Measurements from ENCODE around the gene TNXB.

The TNXB gene

GRCh38 chr6:32154514-32155161 lies 45.5 kb upstream of the TNXB start:
- Histone ChIP-seq H3K4me1 (ENCODE audit: insufficient read depth, low read length, severe bottlenecking) (peaks cover 25% of the 10 kb centered on the region), H3K4me3 (ENCODE audit: low read depth, low read length, poor library complexity, severe bottlenecking) (peak overlapping the region; percentile 80), H4K20me1 (ENCODE audit: insufficient read depth, low read length) (no peaks in the 10 kb centered on the region), H3K79me2 (ENCODE audit: insufficient read depth, low read length) (no peaks in the 10 kb centered on the region), H3K9ac (ENCODE audit: low read length) (peak overlapping the region; percentile 78), H3K9me2 (ENCODE audit: low read depth, low read length) (no peaks in the 10 kb centered on the region), H3K9me3 (ENCODE audit: low read length) (no peaks in the 10 kb centered on the region), H3F3A (ENCODE audit: insufficient read depth, low read length) (0 out of 2 replicates have a peak, but pooled peaks cover 4% of the 10 kb centered on the region), H3K27ac (ENCODE audit: low read depth, low read length, poor library complexity, severe bottlenecking) (no peak overlapping the region), H3K27me3 (ENCODE audit: insufficient read depth, low read length) (no peaks in the 10 kb centered on the region), H3K4me2 (ENCODE audit: low read length) (peak overlapping the region; percentile 88), H2AFZ (ENCODE audit: low read length) (no peak overlapping the region), H3K36me3 (ENCODE audit: insufficient read depth, low read length) (peaks cover 16% of the 10 kb centered on the region)
- peak; percentile 73; the same call in 1 of the 2 replicates for TF ChIP-seq CTCF (IDR thresholded peaks at IDR 0.05; ENCODE audit: low read length)
- TF ChIP-seq EZH2 (IDR thresholded peaks at IDR 0.05; ENCODE audit: borderline replicate concordance, low read length) = no peak

GRCh38 chr6:32153564-32154513 lies 44.7 kb upstream of the TNXB start, which contains the start of gene PPT2:
Gene PPT2, plus strand, starts transcription at chr6:32154141. Its CDS starts 454 bp downstream, at chr6:32154595.
- Histone ChIP-seq H2AFZ (ENCODE audit: low read length) (no peak within 1 kb of the TSS), H4K20me1 (ENCODE audit: insufficient read depth, low read length) (no peaks in the 10 kb centered on the region)

More at GRCh38 chr6:32153564-32154513, 44.7 kb upstream of the TNXB start, which contains the start of gene PPT2:
- Histone ChIP-seq H3K9ac (ENCODE audit: low read length) (peak within 1 kb of the TSS; percentile 78), H3K27me3 (ENCODE audit: insufficient read depth, low read length) (no peaks in the 10 kb centered on the region), H3K9me3 (ENCODE audit: low read length) (no peaks in the 10 kb centered on the region), H3K9me2 (ENCODE audit: low read depth, low read length) (no peaks in the 10 kb centered on the region), H3F3A (ENCODE audit: insufficient read depth, low read length) (0 out of 2 replicates have a peak, but pooled peaks cover 4% of the 10 kb centered on the region), H3K36me3 (ENCODE audit: insufficient read depth, low read length) (peaks cover 16% of the 10 kb centered on the region), H3K4me1 (ENCODE audit: insufficient read depth, low read length, severe bottlenecking) (peaks cover 25% of the 10 kb centered on the region), H3K27ac (ENCODE audit: low read depth, low read length, poor library complexity, severe bottlenecking) (peak within 1 kb of the TSS; percentile 4), H3K79me2 (ENCODE audit: insufficient read depth, low read length) (no peaks in the 10 kb centered on the region), H3K4me3 (ENCODE audit: low read depth, low read length, poor library complexity, severe bottlenecking) (peak within 1 kb of the TSS; percentile 80), H3K4me2 (ENCODE audit: low read length) (peak within 1 kb of the TSS; percentile 88)
- peak; percentile 12; the same call in 1 of the 2 replicates for TF ChIP-seq CTCF (IDR thresholded peaks at IDR 0.05; ENCODE audit: low read length)
- no peak for TF ChIP-seq EZH2 (IDR thresholded peaks at IDR 0.05; ENCODE audit: borderline replicate concordance, low read length)
